HepG2 (cell line): Measurements from ENCODE around the gene BEAN1. TPM values are rescaled to one million over a fixed set of nuclear protein-coding genes. Genes with fewer than 3 reads are reported as not detected.
A peak's percentile ranks its signal among the peaks of the same experiment; 100 is the strongest.

Experiments
- BRF2 ChIP-seq: sonication (generic); formaldehyde crosslinking; IDR thresholded peaks from 2 replicates; pipeline ENCODE4 v1.8.1; 2022; ENCODE audit warnings: mild to moderate bottlenecking, missing genetic modification reagents
- FOSL2 ChIP-seq: sonication (generic); formaldehyde crosslinking; IDR thresholded peaks from 2 replicates; pipeline ENCODE4 v1.4.0; 2020; ENCODE audit warnings: missing genetic modification reagents
- MED13 ChIP-seq: sonication (generic); formaldehyde crosslinking; IDR thresholded peaks from 2 replicates; pipeline ENCODE4 v1.5.0; 2020; ENCODE audit warnings: missing genetic modification reagents
- MXD3 ChIP-seq: IDR thresholded peaks from 2 replicates; pipeline ENCODE4 v1.6.1; 2016; ENCODE audit warnings: mild to moderate bottlenecking, missing biosample characterization, missing genetic modification reagents
- NR2F6 ChIP-seq, 2 experiments: IDR thresholded peaks; 2 replicates each; pipeline ENCODE4 v1.6.1; 2016; ENCODE audit warnings: antibody characterized with exemption in 1 of 2, mild to moderate bottlenecking in 1 of 2
- ONECUT2 ChIP-seq: sonication (generic); formaldehyde crosslinking; IDR thresholded peaks from 2 replicates; pipeline ENCODE4 v1.4.0; 2020; ENCODE audit warnings: missing genetic modification reagents
- POLR2A ChIP-seq, 2 experiments: IDR thresholded peaks; 2 replicates each; pipeline ENCODE4 v1.6.1; 2011; ENCODE audit warnings: low read depth in 2 of 2, low read length in 2 of 2, mild to moderate bottlenecking in 1 of 2, moderate library complexity in 1 of 2; ENCODE audit not compliant: insufficient read depth in 1 of 2
- RFXANK ChIP-seq: IDR thresholded peaks from 2 replicates; pipeline ENCODE4 v1.6.1; 2016
- ZFP82 ChIP-seq: sonication (generic); formaldehyde crosslinking; IDR thresholded peaks from 2 replicates; pipeline ENCODE4 v1.5.1; 2020; ENCODE audit warnings: mild to moderate bottlenecking, missing genetic modification reagents, borderline replicate concordance
- ZNF143 ChIP-seq: sonication (generic); formaldehyde crosslinking; IDR thresholded peaks from 2 replicates; pipeline ENCODE4 v1.4.0; 2020; ENCODE audit warnings: missing genetic modification reagents
- polyA plus RNA-seq, 8 experiments: library from polyadenylated mRNA; depleted of rRNA in 3 of 8; stranded (reverse) in 7 of 8; unstranded in 1 of 8; fragments of >200 nt; fragmentation: Illumina TruSeq in 4 of 8; extraction: Trizol in 4 of 8; gene quantifications; 2 replicates each; pipeline versions ENCODE4 v1.2.1 to v1.2.3, GENCODE V29; 2011 to 2016; ENCODE audit warnings: low read depth in 4 of 8, missing spikeins in 1 of 8, mixed read lengths in 1 of 8; ENCODE audit not compliant: insufficient read depth in 1 of 8
- total RNA-seq, 5 experiments: library from RNA; depleted of rRNA; stranded (reverse); fragments of >200 nt; fragmentation: Illumina TruSeq; extraction: Trizol; gene quantifications; 2 replicates each; pipeline ENCODE4 v1.2.3, GENCODE V29; 2016; ENCODE audit warnings: low read depth in 1 of 5
- TF ChIP-seq, protein P1 (sequence below): sonication (generic); formaldehyde crosslinking; IDR thresholded peaks from 2 replicates; pipeline ENCODE4 v1.9.0; 2021; ENCODE audit warnings: missing genetic modification reagents, borderline replicate concordance
- TF ChIP-seq, protein P2 (sequence below): sonication (generic); formaldehyde crosslinking; IDR thresholded peaks from 2 replicates; pipeline ENCODE4 v1.8.1; 2023; ENCODE audit warnings: missing genetic modification reagents, inconsistent platforms, borderline replicate concordance
- TF ChIP-seq, protein P3 (sequence below): sonication (generic); formaldehyde crosslinking; IDR thresholded peaks from 2 replicates; pipeline ENCODE4 v1.5.1; 2020; ENCODE audit warnings: missing genetic modification reagents, mild to moderate bottlenecking, borderline replicate concordance
- TF ChIP-seq, protein P4 (sequence below): sonication (generic); formaldehyde crosslinking; IDR thresholded peaks from 2 replicates; pipeline ENCODE4 v1.4.0; 2020; ENCODE audit warnings: missing genetic modification reagents, low read depth, mild to moderate bottlenecking, borderline replicate concordance
- TF ChIP-seq, protein P5 (sequence below): sonication (generic); formaldehyde crosslinking; IDR thresholded peaks from 2 replicates; pipeline ENCODE4 v1.4.0; 2020; ENCODE audit warnings: missing genetic modification reagents, borderline replicate concordance
- TF ChIP-seq, protein P6 (sequence below): sonication (generic); formaldehyde crosslinking; IDR thresholded peaks from 2 replicates; pipeline ENCODE4 v1.4.0; 2020; ENCODE audit warnings: low read depth, mild to moderate bottlenecking, missing genetic modification reagents

Gene BEAN1
- total and polyA plus RNA-seq, 2 of the 13 experiments (the other 11 are each of a cell fraction or from before 2014, with no cell fraction given) = 0.53 to 1.4 TPM

DNA sequence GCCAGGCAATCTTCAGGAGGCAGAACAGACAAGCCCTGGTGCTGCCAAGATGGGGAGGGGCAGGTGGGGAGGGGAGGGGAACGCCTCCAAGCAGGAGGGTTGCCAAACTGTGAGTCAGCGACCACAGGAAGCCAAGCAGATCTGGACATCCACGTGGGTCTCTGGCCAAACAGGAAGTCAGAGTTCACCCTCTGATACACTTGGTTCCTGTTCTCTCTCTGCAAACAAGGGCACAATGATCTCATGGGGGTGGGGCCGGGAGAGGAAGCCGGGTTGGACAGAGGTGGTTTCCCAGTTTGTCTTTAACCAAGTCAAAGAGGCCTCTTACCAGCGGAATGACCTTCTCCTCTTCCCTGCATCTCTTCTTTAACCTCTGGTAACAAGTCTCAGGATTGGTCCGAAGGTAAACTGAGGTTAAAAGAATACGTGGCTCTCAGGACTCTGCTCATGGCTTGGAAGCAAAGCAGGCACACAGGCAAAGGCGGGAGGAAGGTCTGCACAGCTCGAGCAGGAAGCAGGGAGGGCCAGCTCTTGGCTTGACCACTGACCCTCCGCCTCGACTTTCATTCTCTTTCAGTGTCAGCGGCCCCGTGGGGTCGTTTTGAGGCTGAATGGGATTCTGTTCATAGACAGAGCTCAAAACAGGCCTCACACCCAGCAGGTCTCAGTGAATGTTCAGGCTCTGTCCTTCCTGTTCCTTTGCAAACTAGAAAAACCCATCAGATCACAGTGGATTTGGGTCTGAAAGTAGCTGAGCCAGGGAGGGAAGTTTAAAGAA, 89.9 kb downstream of the BEAN1 start (continued):
- peak; percentile 73; the same call in 1 of the 2 replicates for TF ChIP-seq RFXANK (CRISPR knock-in tag)
- TF ChIP-seq FOSL2 (CRISPR knock-in tag) = peak; percentile 99
- TF ChIP-seq ZFP82 = peak; percentile 94
- peak; percentile 81 to 94 for TF ChIP-seq POLR2A (IDR thresholded peaks at IDR 0.05; ENCODE audit: insufficient read depth in 1 of 2, low read depth in 2 of 2, low read length in 2 of 2)
- TF ChIP-seq BRF2 (CRISPR knock-in tag) = 0 out of 2 replicates have a peak, but pooled peaks have one; percentile 39
- TF ChIP-seq, protein P1, sequence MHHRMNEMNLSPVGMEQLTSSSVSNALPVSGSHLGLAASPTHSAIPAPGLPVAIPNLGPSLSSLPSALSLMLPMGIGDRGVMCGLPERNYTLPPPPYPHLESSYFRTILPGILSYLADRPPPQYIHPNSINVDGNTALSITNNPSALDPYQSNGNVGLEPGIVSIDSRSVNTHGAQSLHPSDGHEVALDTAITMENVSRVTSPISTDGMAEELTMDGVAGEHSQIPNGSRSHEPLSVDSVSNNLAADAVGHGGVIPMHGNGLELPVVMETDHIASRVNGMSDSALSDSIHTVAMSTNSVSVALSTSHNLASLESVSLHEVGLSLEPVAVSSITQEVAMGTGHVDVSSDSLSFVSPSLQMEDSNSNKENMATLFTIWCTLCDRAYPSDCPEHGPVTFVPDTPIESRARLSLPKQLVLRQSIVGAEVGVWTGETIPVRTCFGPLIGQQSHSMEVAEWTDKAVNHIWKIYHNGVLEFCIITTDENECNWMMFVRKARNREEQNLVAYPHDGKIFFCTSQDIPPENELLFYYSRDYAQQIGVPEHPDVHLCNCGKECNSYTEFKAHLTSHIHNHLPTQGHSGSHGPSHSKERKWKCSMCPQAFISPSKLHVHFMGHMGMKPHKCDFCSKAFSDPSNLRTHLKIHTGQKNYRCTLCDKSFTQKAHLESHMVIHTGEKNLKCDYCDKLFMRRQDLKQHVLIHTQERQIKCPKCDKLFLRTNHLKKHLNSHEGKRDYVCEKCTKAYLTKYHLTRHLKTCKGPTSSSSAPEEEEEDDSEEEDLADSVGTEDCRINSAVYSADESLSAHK (CRISPR knock-in tag) = no peak
- TF ChIP-seq ONECUT2 (CRISPR knock-in tag) = 0 out of 2 replicates have a peak, but pooled peaks have one; percentile 23
- TF ChIP-seq, protein P2, sequence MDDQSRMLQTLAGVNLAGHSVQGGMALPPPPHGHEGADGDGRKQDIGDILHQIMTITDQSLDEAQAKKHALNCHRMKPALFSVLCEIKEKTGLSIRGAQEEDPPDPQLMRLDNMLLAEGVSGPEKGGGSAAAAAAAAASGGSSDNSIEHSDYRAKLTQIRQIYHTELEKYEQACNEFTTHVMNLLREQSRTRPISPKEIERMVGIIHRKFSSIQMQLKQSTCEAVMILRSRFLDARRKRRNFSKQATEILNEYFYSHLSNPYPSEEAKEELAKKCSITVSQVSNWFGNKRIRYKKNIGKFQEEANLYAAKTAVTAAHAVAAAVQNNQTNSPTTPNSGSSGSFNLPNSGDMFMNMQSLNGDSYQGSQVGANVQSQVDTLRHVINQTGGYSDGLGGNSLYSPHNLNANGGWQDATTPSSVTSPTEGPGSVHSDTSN = no peak
- TF ChIP-seq, protein P3, sequence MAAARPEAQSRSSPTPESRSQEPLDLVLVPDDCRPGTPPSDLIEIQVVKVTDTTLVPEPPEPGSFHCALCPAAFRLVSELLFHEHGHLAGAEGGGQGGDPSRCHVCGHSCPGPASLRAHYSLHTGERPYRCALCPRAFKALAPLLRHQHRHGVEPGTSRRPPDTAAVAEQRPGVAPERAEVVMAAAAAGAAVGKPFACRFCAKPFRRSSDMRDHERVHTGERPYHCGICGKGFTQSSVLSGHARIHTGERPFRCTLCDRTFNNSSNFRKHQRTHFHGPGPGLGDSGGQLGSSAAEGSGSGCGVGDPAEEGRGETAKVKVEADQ = peak; percentile 36; the same call in 1 of the 2 replicates
- peak; percentile 81 for TF ChIP-seq NR2F6 (IDR thresholded peaks at IDR 0.05)
- TF ChIP-seq NR2F6 (CRISPR knock-in tag; IDR thresholded peaks at IDR 0.05) = peak; percentile 90
- TF ChIP-seq, protein P4, sequence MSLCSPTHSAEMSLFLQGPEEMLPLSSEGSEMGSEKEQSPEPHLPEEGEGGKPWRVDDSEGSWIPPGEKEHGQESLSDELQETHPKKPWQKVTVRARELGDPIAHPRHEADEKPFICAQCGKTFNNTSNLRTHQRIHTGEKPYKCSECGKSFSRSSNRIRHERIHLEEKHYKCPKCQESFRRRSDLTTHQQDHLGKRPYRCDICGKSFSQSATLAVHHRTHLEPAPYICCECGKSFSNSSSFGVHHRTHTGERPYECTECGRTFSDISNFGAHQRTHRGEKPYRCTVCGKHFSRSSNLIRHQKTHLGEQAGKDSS (CRISPR knock-in tag) = no peak
- TF ChIP-seq ZNF143 (CRISPR knock-in tag) = peak; percentile 52; the same call in 1 of the 2 replicates
- TF ChIP-seq, protein P5, sequence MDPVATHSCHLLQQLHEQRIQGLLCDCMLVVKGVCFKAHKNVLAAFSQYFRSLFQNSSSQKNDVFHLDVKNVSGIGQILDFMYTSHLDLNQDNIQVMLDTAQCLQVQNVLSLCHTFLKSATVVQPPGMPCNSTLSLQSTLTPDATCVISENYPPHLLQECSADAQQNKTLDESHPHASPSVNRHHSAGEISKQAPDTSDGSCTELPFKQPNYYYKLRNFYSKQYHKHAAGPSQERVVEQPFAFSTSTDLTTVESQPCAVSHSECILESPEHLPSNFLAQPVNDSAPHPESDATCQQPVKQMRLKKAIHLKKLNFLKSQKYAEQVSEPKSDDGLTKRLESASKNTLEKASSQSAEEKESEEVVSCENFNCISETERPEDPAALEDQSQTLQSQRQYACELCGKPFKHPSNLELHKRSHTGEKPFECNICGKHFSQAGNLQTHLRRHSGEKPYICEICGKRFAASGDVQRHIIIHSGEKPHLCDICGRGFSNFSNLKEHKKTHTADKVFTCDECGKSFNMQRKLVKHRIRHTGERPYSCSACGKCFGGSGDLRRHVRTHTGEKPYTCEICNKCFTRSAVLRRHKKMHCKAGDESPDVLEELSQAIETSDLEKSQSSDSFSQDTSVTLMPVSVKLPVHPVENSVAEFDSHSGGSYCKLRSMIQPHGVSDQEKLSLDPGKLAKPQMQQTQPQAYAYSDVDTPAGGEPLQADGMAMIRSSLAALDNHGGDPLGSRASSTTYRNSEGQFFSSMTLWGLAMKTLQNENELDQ (CRISPR knock-in tag) = no peak
- peak; percentile 91; the same call in 1 of the 2 replicates for TF ChIP-seq MXD3 (CRISPR knock-in tag)
- peak; percentile 94 for TF ChIP-seq MED13 (CRISPR knock-in tag)
- TF ChIP-seq, protein P6, sequence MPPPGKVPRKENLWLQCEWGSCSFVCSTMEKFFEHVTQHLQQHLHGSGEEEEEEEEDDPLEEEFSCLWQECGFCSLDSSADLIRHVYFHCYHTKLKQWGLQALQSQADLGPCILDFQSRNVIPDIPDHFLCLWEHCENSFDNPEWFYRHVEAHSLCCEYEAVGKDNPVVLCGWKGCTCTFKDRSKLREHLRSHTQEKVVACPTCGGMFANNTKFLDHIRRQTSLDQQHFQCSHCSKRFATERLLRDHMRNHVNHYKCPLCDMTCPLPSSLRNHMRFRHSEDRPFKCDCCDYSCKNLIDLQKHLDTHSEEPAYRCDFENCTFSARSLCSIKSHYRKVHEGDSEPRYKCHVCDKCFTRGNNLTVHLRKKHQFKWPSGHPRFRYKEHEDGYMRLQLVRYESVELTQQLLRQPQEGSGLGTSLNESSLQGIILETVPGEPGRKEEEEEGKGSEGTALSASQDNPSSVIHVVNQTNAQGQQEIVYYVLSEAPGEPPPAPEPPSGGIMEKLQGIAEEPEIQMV = peak; percentile 59; the same call in 1 of the 2 replicates
